Activated gamma-delta T cell treated with Interleukin-2 at 50 U/mL for 16 hours (primary cell): Measurements from ENCODE around the gene ZNF335.
"Not testable (repeated sequence)": the region's sequence is repeated elsewhere in the genome, so short reads cannot be mapped to it uniquely, and the experiment has no call there.

Experiments
- DNase-seq: peaks from one replicate; pipeline ENCODE4 v3.0.0-alpha.2; 2020

Gene ZNF335

DNA sequence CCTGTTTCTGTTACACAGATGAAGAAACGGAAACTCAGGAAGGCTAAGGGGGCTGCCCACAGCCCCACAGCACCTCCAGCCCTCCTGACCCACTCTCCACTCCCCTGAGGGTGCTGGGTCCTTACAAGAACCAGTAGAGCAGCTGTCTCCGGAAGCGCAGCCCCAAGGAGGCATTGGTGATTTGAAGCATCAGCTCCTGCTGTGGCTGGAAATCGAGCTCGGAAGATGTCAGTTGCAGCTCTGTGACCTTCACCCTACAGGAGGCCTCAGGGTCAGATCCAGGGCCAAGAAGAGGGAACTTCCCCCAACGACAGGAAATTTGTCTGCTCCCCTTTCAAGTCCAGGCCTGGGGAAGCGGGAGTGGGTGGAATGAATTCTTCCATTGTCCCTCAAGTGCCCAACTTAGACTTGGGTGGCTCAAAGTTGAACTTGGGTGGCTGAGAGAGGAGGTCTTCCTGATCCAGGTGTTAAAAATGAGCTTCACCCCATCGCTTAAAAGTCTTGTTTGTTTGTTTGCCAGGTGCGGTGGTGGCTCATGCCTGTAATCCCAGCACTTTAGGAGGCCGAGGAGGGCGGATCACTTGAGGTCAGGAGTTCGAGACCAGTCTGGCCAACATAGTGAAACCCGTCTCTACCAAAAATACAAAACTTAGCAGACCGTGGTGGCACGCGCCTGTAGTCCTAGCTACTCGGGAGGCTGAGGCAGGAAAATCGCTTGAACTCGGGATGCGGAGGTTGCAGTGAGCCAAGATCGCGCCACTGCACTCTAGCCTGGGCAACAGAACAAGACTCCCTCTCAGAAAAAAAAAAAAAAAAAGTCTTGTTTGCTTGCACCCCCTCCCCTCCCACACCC lies 62.0 kb downstream of the ZNF335 start:
- no peak for DNase-seq

DNA sequence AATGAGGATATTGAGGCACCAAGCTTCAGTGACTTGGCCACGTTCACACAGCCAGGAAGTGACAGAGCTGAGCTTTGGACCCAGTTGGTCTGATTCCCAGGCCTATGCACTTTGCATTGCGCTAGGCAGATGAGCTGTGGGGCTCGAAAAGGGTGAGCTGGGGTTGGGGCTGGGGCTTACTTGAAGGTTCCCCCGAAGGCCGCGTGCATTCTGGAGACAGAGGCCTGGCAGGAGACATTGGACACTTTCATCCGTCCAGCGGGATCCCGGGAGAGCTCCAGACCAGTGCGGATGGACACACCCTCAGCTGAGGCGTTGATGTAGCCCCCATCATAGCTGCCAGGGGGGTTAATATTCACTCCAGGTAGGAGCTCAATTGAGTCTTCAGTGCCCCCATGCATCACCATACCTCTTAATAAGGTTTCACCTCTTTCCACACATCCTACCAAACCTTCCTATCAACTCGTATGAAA lies 62.6 kb downstream of the ZNF335 start:
- DNase-seq, result no peak

DNA sequence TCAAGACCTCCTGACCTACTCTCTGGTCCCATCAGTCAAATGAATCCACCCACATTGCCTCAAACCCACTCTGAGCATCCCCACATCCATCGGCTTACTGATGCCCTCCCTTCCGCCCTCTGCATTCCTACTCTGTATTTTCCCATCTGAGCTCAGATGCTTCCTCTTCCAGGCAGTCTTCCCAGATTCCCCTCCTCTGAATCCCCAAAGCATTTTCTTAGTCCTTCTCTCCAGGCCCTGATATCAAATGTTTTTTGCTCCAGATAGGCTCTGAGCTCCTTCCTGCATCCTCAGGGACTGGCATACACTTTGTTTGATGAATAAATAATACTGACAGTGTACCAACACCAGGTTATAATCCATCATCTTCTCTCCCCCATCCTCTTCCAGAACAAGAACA lies 63.9 kb downstream of the ZNF335 start:
- DNase-seq, result no peak

DNA sequence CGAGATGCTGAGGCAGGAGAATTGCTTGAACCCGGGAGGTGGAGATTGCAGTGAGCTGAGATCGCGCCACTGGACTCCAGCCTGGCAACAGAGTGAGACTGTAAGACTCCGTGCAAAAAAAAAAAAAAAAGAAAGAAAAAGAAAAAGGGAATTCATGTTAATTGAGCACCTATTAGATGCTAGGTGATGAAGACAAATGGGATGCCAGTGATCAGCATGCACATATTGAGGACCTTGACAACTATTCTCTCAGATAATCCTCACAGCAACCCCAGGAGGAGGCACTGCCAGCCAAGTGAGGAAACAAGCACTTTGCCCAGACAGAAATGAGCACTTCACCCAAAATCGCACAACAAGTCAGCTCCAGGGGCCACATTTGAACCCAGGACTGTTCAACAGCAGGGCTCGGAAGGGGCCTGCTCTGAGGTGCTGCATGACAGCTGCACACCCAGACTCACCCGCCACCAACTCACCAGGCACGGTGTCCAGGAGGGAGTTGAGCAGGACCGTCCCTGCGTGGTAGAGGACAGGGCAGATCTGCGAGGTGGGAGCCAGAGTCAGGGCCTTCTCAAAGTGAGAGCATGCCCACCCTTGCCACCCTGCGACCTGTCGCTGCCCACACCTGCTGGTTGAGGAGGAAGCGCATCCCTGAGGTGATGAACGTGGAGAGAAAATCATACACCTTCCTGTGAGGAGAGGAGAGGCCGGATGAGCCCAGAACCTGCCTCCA lies 64.6 kb downstream of the ZNF335 start:
- DNase-seq, result no peak

DNA sequence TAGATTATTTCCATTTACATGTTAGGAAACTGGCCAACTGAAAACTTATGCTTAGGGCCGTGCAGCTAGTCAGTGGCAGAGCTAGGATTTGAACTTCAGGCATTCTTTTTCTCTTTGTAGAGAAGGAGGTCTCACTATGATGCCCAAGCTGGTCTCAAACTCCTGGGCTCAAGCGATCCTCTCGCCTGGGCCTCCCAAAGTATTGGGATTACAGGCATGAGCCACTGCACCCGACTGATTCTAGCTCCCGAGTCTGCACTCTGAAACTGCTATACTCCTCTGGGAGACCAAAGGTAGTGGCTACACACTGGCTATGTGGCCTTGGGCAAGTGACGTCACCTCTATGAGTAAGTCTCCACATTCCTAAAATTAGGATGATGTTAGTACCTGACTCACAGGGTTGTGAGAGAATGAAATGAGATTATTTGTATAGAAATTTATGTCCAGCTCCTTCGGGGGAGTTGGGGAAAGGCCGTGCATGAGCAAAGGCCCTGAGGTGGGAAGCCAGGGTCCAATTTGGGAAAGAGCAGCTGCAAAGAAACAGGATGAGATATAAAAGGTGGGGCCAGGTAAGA lies 66.4 kb downstream of the ZNF335 start:
- no peak for DNase-seq

DNA sequence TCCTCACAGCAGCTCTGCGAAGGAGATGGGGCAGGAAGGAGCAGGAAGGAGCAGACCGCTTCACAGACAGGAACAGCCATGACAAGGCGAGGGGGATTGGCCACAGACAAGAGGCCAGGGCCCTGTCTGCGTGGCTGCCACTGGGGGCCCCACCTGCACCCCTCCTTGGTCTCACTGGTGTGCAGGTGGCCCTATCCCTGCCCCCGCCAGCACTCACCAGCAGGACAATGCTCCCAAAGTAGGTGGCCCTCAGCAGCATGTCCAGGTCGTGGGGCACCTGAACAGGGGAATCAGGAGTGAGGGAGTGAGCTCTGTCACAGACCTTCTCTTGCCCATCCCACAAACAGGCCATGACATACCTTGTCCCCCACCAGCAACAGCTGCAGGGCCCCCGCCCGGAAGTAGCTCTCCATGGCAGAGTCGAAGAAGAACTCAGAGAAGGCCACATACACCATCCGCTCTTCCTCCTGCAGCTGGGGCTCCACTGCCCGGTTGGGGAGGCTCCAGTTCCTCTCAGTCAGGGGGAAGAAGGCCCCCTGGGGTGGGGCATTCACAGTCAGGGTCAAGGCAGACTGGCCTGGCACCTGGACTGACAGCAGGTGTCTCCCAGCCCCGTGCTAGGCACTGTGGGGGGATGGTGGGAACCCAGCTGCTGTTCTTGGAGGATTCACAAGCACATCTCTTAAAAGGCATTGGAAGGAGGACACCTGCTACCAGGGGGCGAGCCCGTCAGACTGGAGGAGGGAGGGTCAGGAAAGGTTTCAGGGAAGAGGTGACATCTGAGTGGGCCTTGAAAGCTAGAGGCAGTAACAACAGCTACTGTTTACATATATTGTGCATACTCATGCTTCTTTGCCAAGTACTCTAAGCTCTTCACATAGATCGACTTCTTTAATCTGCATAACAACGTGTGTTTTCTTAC lies 67.2 kb downstream of the ZNF335 start:
- no peak for DNase-seq

DNA sequence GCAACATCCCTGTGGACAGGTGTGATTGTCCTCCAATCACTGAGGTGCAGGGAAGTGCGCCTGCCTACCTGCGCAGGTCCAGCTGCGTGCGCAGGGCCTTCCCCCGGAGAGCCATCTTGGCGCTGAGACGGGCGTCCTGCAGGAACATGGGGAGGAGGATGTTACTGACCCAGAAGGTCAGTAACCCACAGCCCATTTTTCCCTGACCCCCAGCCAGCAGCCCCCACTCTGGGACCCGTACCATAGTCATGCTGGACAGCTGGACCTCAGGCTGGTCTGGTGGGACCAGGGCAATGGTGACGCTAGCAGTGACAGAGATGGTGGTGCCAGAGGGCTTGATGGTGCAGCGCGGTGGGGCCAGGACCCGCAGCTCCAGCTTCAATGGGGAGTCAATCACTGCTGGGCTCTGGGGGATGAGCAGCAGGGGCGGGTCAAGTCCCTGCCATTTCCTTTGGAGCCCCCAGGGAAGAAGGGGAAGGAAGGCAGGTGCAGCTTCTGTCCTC lies 69.8 kb downstream of the ZNF335 start:
- no peak for DNase-seq

DNA sequence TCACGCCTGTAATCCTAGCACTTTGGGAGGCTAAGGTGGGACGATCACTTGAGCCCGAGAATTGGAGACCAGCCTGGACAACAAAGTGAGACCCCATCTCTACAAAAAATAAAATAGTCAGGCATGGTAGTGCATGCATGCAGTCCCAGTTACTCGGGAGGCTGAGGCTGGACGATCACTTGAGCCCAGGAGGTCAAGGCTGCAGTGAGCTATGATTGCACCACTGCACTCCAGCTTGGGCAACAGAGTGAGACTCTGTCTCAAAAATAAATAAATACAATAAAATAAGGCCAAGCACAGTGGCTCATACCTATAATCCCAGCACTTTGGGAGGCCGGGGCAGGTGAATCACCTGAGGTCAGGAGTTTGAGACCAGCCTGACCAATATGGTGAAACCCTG lies 70.7 kb downstream of the ZNF335 start:
- DNase-seq, result not testable (repeated sequence)

DNA sequence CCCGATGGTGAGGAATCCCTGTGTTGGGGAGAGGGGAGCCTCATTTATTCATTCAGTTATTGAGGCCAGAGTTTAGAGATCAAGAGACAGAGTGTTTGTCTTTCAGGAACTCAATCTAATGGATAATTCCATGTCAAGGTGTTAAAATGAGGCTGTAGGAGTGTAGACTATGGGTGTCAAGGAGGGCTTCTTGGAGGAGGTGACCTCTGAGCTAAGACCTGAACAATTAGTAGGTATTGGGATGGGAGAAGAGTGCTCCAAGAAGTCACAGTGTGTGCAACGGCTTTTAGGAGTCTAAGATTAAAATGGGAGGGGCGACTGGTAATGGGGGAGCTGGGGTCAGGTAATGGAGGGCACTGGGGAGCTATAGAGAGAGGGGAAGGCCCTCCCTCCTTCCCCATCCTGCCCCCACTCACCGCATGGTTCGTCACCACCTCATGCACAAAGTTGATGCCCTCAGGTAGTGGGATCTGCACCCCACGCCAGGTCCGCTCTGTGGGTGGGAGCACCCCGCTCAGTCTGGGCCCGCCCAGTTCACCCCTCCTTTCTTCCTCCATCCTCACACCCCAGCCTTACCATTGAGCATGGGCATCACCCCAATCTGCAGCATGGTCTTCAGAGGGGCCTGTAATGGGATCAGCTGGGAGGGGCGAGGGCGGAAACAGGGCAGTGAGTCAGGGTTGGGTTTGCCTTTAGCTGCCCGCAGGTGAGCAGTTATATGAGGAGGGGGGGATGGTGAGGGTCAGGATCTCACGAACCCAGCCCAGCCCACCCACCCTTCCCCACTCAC lies 72.8 kb downstream of the ZNF335 start:
- DNase-seq, result no peak
